Measurements from ENCODE around the gene SMAD7.

SMAD7 gene

DNA sequence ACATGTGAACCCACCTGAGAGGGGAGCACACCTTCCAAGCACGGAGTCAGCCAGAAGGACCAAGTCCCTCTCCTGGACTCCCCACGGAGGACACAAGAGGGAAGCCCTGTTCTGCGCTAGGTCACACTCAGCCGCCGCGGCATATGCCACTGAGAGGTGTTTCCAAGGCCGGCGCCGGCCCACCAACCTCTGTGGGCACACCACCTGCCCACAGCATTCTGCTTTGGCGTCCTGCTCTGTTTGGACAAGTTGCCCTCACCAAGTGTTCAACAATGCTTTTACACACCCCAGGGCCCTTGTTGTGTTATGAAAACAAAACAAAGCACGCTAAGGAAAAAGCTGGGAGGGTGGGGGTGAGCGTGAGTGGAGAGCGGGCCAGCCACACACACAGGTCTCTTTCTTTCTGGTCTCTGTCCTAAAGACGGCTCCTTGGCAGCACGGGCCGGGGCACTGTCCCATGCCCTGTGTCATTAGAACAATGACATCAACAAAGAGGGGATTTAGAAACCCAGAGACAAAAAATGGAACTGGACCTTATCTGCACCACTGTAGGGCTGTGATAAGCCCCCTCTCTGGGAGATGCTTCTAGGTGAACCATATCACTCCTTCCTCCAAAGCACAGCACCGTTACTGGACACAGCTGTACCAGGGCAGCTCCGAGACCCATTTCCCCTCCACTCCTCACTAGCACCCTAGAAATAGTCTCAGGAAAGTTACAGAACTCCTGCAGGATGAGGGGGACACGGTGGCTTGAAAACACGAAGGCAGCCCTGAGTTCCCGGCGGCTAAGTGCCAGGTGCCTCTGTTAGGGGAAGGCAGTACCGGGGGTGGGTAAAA lies 17.0 kb downstream of the SMAD7 start:
- ChIA-PET CTCF (interaction anchor here (0.6 to 1.1 kb wide), 2 partner anchors 14 to 74 kb away, joined by 3 read pairs; no protein-coding TSS in a partner anchor), POLR2A (interaction anchor here (0.9 kb wide), 1 partner anchor 101 kb away, joined by 3 read pairs; no protein-coding TSS in a partner anchor)
- no peak overlapping the region for H3K4me3 ChIP-seq (ENCODE audit: low read depth, low read length)
- DNase-seq (ENCODE audit: low read depth, low spot score): no peak
- TF ChIP-seq, protein P1, sequence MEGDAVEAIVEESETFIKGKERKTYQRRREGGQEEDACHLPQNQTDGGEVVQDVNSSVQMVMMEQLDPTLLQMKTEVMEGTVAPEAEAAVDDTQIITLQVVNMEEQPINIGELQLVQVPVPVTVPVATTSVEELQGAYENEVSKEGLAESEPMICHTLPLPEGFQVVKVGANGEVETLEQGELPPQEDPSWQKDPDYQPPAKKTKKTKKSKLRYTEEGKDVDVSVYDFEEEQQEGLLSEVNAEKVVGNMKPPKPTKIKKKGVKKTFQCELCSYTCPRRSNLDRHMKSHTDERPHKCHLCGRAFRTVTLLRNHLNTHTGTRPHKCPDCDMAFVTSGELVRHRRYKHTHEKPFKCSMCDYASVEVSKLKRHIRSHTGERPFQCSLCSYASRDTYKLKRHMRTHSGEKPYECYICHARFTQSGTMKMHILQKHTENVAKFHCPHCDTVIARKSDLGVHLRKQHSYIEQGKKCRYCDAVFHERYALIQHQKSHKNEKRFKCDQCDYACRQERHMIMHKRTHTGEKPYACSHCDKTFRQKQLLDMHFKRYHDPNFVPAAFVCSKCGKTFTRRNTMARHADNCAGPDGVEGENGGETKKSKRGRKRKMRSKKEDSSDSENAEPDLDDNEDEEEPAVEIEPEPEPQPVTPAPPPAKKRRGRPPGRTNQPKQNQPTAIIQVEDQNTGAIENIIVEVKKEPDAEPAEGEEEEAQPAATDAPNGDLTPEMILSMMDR (IDR thresholded peaks at IDR 0.05; ENCODE audit: insufficient read depth, low read length, missing control alignments): no peak

DNA sequence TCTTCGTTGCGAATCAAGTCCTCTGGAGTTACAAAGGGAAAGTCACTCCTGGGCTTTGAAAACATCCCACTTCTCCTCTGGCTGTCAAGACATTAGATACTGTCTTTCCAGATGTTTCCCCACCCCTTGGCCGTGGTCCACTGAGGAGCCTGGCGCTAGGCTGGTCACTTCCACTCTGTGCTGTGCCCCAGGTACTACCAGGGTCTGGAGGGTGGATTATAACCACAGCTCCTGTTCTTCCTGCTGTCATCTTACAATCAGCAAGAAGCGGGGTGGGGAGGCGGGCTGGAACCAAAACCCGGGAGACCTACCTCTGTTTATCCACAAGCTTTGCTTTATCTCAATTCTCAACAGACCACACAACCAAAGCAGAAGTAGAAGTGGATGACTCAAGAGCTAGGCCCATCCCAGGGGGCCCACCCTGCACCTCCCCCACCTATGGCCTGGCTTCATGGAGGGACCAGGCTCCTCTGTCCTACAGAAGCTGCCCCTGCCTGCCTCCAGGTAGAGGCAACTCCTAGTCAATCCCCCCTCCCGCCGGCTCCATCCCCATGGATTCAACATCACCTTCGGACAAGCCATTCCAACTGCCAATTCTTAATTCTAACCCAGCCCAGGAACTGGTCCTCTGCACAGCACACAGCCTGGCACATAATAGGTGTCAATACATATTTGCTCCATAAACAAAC lies 17.8 kb downstream of the SMAD7 start:
- ChIA-PET POLR2A (no interaction called here), CTCF (interaction anchor here (0.8 to 1.1 kb wide), 2 partner anchors 8 to 13 kb away, joined by 3 read pairs; no protein-coding TSS in a partner anchor)
- TF ChIP-seq, protein P1 (IDR thresholded peaks at IDR 0.05; ENCODE audit: insufficient read depth, low read length, missing control alignments): no peak
- no peak for DNase-seq (ENCODE audit: low read depth, low spot score)
- no peak overlapping the region for H3K4me3 ChIP-seq (ENCODE audit: low read depth, low read length)

DNA sequence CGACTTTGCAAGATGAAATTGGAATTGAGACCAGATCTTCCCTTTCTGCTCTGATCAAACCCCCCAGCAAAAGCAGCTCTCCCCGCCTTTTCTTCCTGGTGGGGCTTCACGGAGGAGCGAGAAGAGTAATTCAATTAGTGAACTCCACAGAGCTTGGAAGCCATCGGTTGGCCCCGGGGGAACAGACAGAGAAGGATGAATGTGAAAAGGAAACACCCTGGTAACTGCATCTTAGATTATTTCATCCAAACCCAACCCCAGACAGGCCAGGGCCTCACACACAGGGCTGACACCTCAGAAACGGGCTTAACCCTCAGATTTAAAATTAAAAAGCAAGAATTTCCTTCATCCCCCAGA lies 18.3 kb downstream of the SMAD7 start:
- POLR2A ChIA-PET: no interaction called here
- TF ChIP-seq, protein P1 (IDR thresholded peaks at IDR 0.05; ENCODE audit: insufficient read depth, low read length, missing control alignments): no peak
- no peak for DNase-seq (ENCODE audit: low read depth, low spot score)
- no peak overlapping the region for H3K4me3 ChIP-seq (ENCODE audit: low read depth, low read length)
- CTCF ChIA-PET: interaction anchor here (0.8 to 1.1 kb wide), 2 partner anchors 9 to 12 kb away, joined by 3 read pairs; no protein-coding TSS in a partner anchor

DNA sequence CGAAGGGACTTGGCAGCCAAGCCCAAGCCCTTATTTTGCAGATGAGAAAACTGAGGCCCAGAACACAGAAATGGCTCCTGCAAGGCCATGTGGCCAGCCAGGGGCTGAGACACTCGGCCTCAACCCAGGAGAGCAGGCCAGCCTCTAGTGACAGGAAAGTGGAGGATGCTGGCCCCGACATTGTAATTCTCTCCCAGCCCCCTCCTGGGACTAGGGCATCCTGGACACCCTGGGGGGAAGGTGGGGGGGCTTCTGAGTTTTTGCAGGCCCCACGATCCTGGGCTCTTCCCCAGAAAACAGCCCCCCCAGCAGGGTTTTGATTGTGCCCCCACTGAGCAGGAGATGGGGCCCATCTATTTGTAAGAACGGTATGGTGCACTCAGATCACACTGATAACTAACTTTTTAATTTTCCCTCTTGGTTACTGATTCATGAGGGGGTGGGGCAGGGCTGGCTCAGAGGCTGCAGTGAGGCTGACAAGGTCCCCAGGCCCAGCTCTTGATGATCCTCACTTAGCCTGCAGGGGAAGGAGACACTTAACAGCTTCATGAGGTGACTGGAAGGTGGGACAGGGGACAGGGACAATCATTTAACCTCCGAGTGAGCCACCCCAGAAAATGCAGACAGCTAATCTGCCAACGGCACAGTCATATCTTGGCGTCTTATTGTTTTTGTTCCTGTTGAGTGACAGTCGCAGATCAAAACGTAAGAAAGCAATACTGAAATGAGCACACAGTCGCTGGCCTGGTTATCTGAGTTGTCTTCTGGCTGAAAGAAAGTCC lies 18.9 kb downstream of the SMAD7 start:
- TF ChIP-seq, protein P1 (IDR thresholded peaks at IDR 0.05; ENCODE audit: insufficient read depth, low read length, missing control alignments): no peak
- POLR2A ChIA-PET: no interaction called here
- no peak for DNase-seq (ENCODE audit: low read depth, low spot score)
- CTCF ChIA-PET: interaction anchor here (0.8 to 2.2 kb wide), 2 partner anchors 10 kb away, joined by 3 to 9 read pairs; no protein-coding TSS in a partner anchor
- H3K4me3 ChIP-seq (ENCODE audit: low read depth, low read length): no peak overlapping the region

DNA sequence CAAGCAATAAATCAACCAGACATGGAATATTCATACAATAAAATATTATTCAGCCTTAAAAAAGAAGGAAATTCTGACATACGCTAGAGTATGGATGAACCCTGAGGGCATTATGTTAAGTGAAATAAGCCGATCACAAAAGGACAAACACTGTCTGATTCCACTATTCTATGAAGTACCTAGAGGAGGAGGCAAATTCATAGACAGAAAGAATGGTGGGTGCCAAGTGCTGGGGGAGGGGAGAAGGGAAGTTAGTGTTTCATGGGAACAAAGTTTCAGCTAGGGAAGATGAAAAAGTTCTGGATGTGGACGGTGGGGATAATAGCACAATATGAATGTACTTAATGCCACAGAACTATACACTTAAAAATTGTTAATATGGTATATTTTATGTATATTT lies 19.8 kb downstream of the SMAD7 start:
- TF ChIP-seq, protein P1 (IDR thresholded peaks at IDR 0.05; ENCODE audit: insufficient read depth, low read length, missing control alignments): no peak
- POLR2A ChIA-PET: interaction anchor here (1.4 to 1.6 kb wide), 2 partner anchors 22 to 103 kb away, joined by 3 to 4 read pairs; no protein-coding TSS in a partner anchor
- no peak for DNase-seq (ENCODE audit: low read depth, low spot score)
- no peak overlapping the region for H3K4me3 ChIP-seq (ENCODE audit: low read depth, low read length)
- CTCF ChIA-PET: interaction anchor here (2.2 kb wide), 1 partner anchor 11 kb away, joined by 9 read pairs; no protein-coding TSS in a partner anchor

Measured in AG04449 (cell line).